Activated T-cell treated with anti-CD3 and anti-CD28 coated beads for 1 hour (primary cell): Measurements from ENCODE around the gene ADCK2.
A peak's percentile ranks its signal among the peaks of the same experiment; 100 is the strongest.
"Not testable (repeated sequence)": the region's sequence is repeated elsewhere in the genome, so short reads cannot be mapped to it uniquely, and the experiment has no call there.

ENCODE experiments used
- DNase-seq: peaks from one replicate; pipeline ENCODE4 v3.0.0-alpha.2; 2020; ENCODE audit warnings: low read depth

ADCK2 gene, protein sequence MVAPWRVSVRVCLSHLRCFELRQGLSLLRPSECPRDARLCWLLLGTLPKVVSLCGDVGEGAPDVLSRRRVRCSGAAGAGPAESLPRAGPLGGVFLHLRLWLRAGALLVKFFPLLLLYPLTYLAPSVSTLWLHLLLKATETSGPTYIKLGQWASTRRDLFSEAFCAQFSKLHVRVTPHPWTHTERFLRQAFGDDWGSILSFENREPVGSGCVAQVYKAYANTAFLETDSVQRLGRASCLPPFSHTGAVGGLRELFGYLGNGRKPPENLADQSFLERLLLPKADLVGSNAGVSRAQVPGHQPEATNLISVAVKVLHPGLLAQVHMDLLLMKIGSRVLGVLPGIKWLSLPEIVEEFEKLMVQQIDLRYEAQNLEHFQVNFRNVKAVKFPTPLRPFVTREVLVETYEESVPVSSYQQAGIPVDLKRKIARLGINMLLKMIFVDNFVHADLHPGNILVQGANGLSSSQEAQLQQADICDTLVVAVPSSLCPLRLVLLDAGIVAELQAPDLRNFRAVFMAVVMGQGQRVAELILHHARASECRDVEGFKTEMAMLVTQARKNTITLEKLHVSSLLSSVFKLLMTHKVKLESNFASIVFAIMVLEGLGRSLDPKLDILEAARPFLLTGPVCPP

DNA sequence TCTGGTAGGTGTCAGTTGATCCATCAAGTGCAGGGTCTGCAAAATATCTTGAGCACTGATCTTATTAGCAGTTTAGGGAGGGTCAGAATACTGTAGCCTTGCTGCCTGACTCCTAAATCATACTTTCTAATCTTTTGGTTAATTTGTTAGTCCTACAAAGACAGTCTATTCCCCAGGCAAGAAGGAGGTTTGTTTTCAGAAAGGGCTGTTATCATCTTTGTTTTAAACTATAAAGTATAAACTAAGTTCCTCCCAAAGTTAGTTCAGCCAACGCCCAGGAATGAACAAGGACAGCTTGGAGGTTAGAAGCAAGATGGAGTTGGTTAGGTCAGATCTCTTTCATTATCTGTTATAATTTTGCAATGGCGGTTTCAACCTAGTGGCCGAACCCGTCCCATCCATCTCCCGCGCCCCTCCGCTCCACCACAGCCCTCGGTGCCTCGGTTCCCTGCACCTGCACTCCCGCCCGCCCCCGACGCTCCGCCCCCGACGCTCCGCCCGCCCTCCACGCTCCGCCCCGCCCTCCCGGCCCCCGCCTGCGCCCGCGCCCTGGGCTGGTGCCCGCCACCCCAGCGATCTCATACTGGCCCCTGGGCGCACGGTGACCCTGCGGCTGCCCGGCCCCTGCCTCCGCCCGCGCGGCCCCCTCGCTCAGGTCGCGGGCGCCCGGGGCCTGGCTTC is at the start of gene ADCK2:
Gene ADCK2, plus strand, starts transcription at position 564 of the 681 bp plus-strand sequence. CDS start 386 bp downstream, outside the sequence.
- peak; percentile 52 for DNase-seq

DNA sequence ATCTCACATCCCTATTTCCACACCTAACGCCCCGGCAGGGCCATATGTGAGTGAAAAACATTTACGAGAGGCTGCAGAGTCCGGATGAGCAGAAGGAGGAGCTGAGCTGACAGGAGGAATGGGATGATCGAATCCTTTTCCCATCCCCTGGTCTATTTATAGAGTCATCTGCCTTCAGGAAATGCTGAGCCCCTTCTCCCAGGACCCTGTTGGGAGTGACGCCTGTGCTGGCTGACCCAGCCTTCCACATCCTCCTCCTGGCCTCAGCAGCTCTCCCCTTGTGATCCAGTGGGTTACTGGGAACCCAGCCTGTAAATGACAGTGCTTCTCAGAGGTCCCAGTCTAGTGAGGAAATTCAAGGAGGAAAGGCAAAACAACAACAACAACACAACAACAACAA is 48.8 kb upstream of the ADCK2 start:
- no peak for DNase-seq

DNA sequence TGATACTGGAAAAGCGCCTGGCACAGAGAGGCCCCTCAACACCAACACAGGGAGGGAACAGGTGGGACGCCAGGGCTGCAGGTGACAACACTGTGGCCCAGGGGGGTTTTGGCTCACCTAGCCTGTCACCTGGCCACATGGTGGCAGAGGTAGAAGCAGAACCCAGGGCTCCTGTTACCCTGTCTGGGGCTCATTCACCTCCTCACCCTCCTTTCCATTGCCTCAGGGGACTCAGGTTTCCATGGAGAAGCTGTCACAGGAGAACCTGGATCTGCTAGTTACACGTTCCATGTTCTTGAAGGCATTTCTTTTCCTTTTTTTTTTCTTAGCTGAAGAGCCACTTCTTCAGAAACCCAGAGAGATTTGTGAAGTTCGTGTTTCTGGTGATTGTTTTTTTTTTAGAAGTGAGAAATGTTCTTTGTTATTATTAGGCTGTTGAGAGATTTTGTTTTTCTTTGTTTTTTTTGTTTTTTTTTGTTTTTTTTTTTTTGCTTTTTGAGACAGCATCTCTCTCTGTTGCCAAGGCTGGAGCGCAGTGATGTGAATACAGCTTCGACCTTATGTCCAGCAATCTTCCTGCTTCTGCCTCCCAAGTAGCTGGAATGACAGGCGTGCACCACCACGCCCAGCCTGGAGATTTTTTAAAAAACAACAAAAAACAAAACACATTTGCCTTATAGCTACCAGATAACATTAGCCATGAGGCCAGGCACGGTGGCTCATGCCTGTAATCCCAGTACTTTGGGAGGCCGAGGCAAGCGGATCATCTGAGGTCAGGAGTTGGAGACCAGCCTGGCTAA is 48.2 kb upstream of the ADCK2 start:
- no peak for DNase-seq

DNA sequence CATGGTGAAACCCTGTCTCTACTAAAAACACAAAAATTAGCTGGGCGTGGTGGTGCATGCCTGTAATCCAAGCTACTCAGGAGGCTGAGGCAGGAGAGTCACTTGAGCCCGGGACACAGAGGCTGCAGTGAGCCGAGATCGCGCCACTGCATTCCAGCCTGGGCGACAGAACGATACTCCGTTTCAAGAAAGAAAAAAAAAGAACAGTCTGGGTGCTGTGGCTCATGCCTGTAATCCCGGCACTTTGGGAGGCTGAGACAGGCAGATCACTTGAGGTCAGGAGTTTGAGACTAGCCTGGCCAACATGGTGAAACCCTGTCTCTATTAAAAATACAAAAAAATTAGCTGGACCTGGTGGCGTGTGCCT is 47.6 kb upstream of the ADCK2 start:
- DNase-seq = not testable (repeated sequence)

DNA sequence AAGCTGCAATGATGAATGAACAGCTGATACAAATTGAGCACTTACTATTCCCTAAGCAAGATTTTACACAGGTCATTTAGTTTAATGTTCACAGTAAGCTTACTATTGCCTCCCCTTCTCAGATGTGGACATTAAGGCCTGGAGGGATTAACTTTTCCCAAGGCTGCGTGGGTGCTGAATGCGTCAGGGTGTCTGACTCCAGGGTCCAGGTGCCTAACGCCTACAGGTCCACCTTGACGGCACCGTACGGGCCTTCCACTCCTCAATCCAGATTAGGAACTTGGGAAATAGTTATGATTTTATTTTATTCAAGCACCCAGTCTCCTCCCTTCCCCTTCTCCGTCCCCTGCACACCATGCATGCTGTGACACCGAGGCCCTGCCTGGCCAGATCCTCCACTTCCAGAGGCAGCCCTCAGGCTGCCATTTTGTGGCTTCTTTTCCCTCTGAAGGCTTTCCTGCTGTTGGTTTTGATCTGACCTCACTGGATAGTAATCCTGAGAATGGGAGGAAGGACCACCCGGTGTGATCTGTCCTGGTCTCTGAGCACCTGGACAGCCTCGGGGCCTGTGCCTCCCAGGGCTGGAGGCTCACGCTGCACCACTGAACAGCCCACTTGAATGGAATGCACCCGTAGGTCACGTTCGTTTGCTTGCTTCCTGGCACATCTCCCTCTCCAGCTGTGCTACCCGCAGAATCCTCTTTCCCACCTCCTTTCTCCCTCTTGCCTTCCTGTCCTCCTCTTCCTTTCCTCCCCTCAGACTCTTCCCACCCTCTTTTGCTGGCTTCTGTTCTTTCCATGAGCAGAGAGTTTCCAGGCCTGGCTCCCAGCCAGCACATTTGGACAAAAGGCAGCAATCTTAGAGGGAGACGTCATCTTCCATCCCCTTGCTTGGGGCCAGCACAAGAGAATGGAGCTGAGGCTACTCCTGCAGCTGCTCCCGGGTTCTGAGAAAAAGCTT is 46.6 kb upstream of the ADCK2 start:
- DNase-seq = no peak

DNA sequence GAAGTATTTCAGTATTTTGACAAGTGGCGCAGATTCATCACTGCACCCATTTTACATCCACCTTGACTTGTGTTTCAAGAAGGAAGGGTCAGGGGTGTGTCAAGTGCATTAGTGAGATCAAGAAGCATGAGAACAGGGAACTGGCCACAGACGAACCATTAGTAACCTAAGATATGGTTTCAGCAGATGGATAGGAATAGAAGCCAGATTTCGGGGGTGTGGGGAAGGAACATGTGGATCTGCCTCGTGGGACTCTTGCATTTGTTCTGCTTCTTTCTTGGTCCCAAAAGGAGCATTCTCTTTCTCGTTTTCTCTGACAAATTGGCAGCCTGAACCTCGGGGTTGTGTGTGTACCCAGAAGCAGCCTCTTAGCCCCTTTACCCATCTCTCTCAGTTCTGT is 41.7 kb upstream of the ADCK2 start:
- no peak for DNase-seq

DNA sequence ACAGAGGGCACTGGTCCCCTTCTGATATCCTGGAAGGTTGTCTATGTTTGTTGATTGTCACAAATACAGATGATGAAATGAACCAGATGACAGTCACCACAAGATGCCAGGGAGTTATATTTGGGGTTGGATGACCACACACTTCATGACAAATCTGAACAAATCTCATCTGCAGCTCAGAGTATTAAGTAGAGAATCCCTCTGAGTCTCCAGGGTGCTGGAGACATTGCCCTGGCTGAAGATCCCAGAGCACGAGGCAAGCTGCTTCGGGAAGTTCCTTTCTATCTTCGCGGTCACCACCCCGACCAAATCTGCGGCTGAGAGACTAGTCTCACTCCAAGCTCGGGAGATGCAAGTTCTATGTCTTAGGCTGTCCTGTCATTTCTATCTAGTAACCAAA is 41.1 kb upstream of the ADCK2 start:
- no peak for DNase-seq

DNA sequence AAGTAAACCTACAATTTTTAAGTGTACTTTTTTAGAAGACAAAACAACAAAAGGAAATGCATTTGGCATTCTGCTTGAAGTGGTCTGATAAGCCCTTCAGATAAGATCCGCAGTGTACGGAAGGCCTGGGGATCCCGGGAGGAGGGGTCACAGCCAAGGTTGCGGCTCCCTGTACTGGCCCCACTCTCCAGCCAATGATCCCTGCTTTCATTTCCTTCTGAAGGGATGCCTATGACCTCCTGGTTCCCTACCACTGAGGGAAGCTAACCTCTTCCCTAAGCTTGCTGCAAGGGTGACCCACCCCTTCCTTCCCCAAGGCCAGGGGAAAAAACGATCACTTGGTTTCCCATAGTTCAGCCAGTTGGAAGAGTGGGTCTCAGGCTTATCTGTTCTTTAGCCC is 37.4 kb upstream of the ADCK2 start:
- no peak for DNase-seq

DNA sequence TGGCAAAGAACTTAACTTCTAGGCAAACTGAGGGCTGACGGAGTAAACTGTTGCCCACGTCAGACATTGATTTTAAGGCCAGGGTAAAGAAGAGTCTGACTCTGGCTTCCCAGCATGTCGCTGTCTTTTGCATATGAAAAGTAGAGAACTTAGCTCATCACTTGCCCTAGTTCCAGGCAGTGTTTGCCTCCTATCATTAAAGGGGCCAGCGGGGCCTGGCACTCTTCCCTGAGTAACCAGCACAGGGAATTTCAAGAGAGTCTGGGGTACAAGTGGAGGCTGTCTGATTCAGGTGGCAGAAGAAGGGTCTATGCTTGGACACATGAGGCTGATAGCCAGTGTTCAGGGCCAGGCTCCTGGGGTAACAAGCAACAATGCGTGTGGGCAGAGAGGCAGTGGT is 36.9 kb upstream of the ADCK2 start:
- DNase-seq = no peak

DNA sequence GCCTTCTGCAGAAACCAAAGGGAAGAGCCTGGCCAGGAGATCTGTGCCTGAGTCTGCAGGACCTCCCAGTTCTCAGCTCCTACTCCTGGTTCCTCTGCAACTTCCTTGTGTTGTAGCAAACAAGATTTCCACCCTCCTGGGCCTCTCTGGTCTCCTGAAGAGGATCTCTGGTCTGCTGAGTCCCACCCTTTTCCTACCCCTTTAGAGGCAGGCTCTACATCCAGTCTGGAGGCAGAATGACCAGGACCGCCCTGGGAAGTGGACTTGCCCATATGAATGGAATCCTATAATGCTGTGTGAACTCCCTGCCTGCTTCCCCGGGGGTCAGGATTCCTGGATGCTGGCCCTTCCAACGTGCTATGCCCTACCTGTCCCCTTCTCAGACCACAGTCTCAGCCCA is 35.3 kb upstream of the ADCK2 start:
- DNase-seq = no peak

DNA sequence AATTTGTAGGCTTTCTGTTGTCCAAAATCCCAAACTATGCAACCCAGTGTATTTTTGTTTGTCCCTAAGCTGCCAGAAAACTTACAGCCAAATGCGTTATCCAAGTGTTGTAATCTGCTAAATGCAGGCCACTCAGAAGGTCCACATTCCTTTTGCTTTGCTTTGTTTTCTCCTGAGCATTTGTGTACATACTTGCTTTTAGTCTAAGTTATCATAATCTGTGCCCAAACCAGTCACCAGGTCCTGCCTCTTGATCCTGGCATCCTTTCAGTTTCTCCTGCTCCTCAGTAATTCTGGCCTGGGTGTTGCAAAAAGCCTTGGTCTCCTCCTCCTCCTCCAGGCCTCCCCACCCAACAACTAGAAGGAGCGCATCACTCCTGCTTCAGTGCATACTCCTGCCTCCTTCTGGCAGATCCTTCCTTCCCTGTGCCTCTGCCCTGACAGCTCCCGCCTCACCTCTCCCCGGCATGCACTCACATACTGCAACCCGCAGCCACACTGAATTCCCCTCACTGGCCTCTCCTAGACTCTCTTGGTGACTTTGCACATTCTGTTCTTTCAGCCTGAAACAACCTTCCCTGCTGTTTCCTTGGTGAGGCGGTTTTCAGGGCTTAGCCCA is 34.5 kb upstream of the ADCK2 start:
- DNase-seq = no peak

DNA sequence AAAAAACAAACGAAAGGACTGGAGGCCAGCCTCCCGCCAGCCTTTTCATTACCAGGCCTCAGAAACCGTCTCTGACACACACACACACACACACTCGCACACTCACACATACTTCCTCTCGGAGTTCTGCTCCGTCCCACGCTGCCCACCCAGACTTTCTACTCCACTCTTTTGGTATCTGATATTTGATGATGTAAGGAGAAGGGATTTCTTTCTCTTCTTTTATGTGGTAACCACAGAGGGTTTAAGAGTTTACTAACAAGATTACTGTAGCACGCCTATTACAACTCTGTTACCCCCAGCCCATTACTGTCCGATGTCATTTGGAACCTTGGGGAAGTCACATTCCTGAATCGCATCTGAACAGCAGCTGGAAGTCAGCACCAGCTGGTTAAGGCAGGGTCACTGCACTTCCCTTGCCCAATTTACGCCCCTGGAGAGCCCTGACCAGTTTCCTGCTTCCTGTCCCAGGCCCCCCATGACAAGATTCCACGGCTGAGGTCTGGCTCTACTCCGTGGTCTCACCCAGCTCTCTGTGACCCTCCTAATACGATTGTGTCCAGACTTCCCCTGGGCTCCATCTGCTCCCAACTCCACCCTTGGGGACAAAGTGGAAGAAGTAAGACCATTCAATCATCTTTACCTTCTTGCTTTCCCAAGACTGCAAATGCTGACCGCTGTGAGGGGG is 33.2 kb upstream of the ADCK2 start:
- no peak for DNase-seq

DNA sequence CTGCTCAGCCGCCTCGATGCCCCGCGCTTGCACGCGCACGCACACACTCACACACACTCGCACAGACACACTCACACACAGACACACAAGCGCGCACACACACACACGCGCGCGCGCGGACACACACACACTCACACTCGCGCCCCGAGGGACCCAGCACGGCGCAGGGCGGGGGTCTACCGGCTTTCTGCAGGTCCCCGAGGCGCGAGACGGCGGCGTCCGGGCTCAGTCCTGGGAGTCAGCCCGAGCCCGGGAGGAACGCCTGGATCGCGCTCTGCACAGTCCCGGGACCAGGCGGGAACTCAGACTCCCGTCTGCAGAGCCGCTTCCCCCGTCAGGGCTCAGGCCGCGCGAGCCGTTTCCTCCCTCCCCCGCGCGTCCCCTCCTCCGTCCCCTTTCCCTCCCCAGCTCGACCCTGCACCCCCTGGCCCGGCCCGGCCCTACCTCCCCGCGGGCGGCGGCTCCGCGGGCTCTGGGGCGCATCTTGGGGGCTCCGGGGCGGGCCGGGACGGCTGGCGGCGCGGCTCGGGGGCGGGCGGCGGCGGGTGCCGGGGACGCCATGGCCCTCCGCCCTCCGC is 32.6 kb upstream of the ADCK2 start:
- DNase-seq = no peak

DNA sequence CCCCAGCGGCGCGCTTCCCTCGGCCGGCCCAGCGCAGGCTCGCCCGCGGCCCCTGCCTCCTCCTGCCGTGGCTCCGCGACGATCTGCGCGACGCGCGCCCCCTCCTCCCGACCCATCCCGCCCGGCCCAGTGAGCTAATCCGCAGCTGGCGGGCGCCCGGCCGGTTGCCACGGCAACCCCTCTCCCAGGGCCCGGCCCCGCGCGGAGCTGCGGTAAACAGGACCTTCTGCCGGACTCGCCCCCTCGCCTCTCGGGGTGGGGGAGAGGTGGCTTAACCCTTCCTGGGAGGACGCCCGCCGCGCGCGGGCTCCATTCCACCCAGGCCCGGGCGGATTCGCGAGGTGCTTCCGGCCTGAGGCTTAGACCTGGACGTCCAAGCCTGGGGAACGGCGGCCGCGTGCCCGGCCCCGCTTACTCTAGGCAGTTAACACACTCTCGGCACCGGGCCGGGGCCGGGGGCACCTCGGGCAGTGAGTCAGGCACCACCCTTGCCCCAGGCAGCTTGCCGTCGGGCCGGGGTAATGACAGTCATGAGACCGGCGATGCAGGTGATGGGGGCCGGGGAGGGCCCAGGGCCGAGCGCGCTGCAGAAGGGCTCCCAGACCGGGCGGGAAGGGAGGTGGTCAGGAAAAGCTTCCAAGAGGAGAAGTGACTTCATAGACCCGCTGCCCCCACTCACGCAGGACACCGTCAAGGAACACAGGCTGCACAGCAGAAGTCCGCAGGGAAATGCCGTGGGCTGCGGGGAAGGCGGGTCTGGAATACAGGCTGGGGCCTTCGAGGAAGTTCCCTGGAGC is 31.8 kb upstream of the ADCK2 start, which contains the start of gene DENND2A:
Gene DENND2A, minus strand, starts transcription at position 87 of the 797 bp plus-strand sequence. CDS start 38,416 bp downstream, outside the sequence.
- DNase-seq = no peak

DNA sequence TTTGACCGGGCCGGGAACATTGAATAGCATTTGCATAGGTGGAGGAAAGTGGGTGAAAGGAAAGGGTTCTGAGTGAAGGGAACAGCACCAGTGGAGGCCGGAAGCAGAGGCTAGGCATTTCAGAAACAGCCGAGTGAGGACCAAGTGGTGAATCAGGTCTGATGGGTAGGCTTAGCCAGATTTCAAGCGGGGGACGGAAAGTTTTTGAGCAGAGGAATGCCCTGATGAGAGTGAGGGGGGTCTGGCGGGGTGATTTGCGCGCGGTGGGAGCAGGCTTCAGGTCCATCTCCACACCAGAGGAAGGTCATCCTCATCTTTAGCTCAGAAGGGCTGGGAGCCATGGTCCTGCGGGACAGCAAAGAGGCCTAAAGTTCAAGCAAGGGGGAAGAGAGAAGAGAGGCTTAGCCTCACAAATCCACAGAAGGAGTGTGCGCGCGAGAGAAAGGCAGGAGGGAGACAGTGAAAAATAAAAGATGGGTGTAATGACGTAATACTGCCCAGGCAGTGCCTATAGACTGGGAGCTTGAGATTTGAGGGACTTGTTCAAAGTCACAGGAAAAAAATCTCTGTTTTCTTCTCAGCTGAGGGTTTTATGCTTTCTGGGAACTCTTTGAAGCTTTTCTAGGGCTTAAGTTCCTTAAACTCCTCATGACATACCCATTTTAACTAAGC is 31.1 kb upstream of the ADCK2 start:
- DNase-seq = no peak

DNA sequence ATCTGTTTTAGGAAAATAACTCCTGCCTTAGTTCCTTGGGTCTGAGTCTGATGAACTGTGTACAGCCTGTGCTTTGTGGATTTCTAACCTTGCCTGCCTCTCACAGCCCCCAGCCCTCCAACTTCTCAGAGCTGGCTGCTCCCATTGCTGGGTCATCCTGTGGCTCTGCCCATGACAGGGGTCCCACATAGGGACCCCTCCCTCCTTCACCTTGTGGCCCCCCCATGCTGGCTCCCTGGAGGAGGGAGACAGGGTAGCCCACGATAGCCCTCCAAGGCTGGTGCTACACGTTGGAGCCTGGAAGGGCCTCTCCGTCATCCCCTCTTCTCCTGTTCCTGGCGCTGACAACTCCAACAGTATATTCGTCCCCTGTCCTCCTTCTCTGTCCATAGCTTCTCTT is 29.3 kb upstream of the ADCK2 start:
- DNase-seq = no peak

DNA sequence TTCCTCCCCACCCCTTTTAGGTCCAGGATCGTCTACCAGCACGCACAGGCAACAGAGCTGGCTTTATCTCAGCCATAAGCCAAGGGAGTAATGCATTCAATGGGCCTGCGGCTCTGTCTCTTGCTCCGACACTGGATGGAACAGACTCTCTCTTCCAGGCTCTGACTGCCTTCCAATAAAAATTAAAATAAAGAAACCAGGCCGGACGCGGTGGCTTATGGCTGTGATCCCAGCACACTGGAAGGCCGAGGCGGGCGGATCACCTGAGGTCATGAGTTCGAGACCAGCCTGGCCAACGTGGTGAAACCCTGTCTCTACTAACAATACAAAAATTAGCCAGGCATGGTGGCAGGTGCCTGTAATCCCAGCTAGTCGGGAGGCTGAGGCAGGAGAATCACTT is 28.0 kb upstream of the ADCK2 start:
- DNase-seq = not testable (repeated sequence)
